GM19395 (cell line): ENCODE data around the gene MINAR2.

Experiments
- ATAC-seq: cut with Tn5 transposase; IDR thresholded peaks from one replicate; pipeline ENCODE4 v1.9.1; 2021; ENCODE audit warnings: mild to moderate bottlenecking, moderate library complexity; ENCODE audit not compliant: unreplicated experiment

MINAR2 gene

DNA sequence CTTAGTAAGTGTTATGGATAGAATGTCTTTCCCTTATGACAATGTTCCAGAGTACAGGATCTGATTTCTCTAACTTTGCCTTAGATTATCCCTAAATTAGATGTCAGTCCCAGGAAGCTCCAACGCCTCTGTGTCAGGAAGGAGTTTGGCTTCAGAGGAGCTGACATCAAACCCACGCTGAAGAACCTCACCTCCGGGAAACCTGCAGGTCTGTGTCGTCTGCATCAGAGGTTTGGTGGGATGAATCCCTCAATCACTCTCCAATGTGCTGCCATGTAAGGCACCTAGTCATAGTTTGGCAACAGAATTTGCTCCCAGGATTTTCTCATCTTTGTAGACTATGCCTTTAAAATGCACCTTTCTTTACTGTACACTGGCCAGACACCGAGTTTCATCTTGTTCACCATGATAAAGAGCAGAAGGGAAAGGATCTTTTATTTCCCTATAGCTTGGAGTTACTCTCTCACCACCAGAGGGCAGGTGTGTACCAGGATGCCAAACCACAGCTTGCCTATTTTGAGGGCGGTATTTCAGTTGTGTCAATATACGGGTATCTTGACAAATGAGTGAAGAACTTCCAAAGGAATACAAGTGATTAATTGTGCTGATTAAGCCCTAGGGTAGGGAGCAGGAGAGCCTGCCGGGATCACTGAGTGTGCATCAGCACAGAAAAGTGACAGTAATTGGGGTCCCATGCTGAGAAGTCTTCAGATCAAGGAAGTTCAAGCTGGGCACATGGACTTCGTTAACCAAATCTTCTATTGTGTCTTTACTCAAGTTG is 23.4 kb downstream of the MINAR2 start:
- peak; percentile 68 for ATAC-seq

DNA sequence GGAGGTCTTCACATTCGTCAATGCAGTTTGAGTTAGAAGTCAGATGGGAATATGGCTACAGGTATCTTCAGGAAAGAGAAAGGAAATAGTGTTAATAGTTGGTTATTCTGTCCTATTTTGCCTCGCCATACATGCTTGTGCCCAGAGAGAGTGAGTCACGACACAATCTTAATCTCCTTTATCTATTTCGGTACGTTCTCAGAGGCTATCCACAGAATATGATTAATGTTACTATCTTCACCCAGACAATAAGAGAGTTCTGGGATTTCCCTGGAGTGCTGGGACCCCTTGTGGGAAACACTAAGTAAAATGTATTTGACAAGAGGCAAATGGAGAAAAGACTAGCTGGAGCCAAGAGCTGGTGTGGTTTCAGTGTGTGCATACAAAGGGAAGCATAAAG is 25.5 kb downstream of the MINAR2 start:
- no peak for ATAC-seq

DNA sequence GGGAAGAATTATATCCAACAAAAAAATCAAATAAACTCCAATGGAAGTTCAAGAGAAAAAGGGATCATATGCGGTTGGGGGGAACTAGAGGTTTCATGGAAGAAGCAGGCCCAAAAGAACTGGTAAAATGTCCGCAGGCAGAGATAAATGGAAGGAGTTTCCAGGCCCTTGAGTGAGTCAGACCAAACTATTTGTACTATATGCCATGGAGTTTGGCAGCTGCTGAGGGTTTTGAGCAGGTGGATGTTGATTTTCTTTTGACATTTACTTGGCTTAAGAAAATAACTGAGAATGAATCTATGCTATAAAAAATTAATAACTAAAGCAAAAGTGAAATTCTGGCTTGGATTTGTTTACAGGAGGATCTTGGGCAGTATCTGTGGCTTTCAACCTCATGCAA is 33.7 kb downstream of the MINAR2 start:
- ATAC-seq = no peak

DNA sequence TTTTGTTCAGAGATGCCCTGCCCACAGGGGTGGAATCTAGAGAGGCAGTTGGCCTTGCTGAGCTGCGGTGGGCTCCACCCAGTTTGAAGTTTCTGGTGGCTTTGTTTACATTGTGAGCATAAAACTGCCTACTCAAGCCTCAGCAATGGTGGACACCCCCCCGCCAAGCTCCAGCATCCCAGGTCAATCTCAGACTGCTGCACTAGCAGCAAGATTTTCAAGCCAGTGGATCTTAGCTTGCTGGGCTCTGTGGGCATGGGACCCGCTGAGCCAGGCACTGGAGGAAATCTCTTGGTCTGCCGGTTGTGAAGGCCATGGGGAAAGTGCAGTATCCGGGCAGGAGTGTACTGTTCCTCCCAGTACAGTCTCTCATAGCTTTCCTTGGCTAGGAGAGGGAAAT is 55.5 kb downstream of the MINAR2 start:
- no peak for ATAC-seq

DNA sequence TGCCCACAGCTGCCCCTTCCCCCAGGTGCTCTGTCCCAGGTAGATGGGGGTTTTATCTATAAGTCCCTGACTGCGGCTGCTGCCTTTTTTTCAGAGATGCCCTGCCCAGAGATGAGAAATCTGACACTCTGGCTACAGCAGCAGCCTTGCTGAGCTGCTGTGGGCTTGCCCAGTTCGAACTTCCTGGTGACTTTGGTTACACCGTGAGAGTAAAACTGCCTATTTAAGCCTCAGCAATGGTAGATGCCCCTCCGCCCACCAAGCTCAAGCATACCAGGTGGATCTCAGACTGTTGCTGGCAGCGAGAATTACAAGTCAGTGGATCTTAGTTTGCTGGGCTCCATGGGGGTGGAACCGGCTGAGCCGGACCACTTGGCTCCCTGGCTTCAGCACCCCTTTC is 56.8 kb downstream of the MINAR2 start:
- ATAC-seq = no peak

DNA sequence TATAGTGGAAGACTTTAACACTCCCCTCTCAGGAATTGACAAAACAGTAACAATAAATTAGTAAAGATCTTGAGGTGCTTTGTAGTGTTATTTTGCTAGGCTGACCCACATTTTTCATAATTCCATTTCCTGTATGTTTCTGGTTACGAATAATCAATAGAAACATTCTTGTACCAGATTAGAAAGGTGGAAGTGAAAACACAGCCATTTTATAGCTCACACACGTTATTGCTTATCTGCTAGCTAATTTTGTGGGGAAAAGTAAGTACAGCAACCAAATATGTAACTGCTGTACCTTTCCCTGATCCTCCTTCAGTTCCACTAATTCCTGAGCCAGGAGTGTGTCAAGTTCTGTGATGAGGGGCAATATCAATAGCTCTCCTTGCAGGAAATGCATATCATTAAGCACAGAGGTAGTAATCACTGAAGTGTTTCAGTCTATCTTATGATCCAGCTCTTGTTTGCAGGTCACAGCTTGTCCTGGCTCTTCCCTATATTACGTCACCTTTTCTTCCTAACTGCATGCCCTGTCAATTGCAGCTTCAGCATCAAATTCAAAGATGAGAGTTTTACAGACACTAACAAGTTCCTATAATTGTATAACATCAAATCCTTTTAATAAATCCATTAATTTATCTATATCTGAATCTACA is 59.4 kb downstream of the MINAR2 start:
- no peak for ATAC-seq
